ENCODE results near the gene CAP1. TPM values are rescaled to one million over a fixed set of nuclear protein-coding genes. Genes with fewer than 3 reads are reported as not detected.

The CAP1 gene
- total RNA-seq, 1 experiment from 2014 or later: 243 TPM

- no peaks in the 10 kb centered on the region for H3K9me3 ChIP-seq (ENCODE audit: low read length)
- no peak overlapping the region for H3K27ac ChIP-seq (ENCODE audit: low read length)
- no peak overlapping the region for H3K4me3 ChIP-seq (ENCODE audit: low read length)
- no peak overlapping the region for H2AFZ ChIP-seq (ENCODE audit: low read length)
- no peaks in the 10 kb centered on the region for H3K9me2 ChIP-seq (replicated peaks; ENCODE audit: low read length)
- ATAC-seq (no peak), DNase-seq (no peak)
- H3K79me2 ChIP-seq (ENCODE audit: low read length): no peaks in the 10 kb centered on the region
- TF ChIP-seq CTCF (conservative IDR thresholded peaks at IDR 0.05; ENCODE audit: low read depth, low read length) (no peak), EZH2phosphoT487 (IDR thresholded peaks at IDR 0.05; ENCODE audit: borderline replicate concordance, low read length) (no peak), EZH2 (IDR thresholded peaks at IDR 0.05; ENCODE audit: low read length, unreplicated experiment) (no peak)
- no peaks in the 10 kb centered on the region for H3K27me3 ChIP-seq (ENCODE audit: low read length)
- intact Hi-C loops (cut with micrococcal nuclease): no loop called here
- TSS peak; percentile 65 for BruUV-seq (replicated peaks)
- ChIA-PET POLR2A (ENCODE audit: unreplicated experiment) (no interaction called here), CTCF (no interaction called here)
- H3K4me1 ChIP-seq (ENCODE audit: insufficient read depth, low read length): peaks cover 15% of the 10 kb centered on the region
- no peak overlapping the region for H3K9ac ChIP-seq (ENCODE audit: low read length)
- H3F3A ChIP-seq (ENCODE audit: low read length, unreplicated experiment): peaks cover 4% of the 10 kb centered on the region
- H3K36me3 ChIP-seq (ENCODE audit: low read depth, low read length): peaks cover 75% of the 10 kb centered on the region
- H4K20me1 ChIP-seq (ENCODE audit: low read length): peaks cover 4% of the 10 kb centered on the region; the same call in 1 of the 2 replicates
- H3K4me2 ChIP-seq (ENCODE audit: low read length): no peak overlapping the region
These were observed 32.5 kb downstream of the CAP1 start for GRCh38 chr1:40073062-40073461.

GRCh38 chr1:40075266-40075665 is 34.7 kb downstream of the CAP1 start:
- Histone ChIP-seq H3K9me2 (replicated peaks; ENCODE audit: low read length) (no peaks in the 10 kb centered on the region), H4K20me1 (ENCODE audit: low read length) (peaks cover 4% of the 10 kb centered on the region; the same call in 1 of the 2 replicates), H3K79me2 (ENCODE audit: low read length) (no peaks in the 10 kb centered on the region), H3K9me3 (ENCODE audit: low read length) (no peaks in the 10 kb centered on the region), H3K4me3 (ENCODE audit: low read length) (no peak overlapping the region), H3K4me1 (ENCODE audit: insufficient read depth, low read length) (peaks cover 15% of the 10 kb centered on the region), H3K9ac (ENCODE audit: low read length) (no peak overlapping the region), H3K4me2 (ENCODE audit: low read length) (no peak overlapping the region), H2AFZ (ENCODE audit: low read length) (no peak overlapping the region), H3K27ac (ENCODE audit: low read length) (no peak overlapping the region), H3K36me3 (ENCODE audit: low read depth, low read length) (peaks cover 77% of the 10 kb centered on the region), H3F3A (ENCODE audit: low read length, unreplicated experiment) (peaks cover 4% of the 10 kb centered on the region), H3K27me3 (ENCODE audit: low read length) (no peaks in the 10 kb centered on the region)
- no peak for DNase-seq
- ATAC-seq: no peak
- POLR2A ChIA-PET (ENCODE audit: unreplicated experiment): interaction anchor here (0.6 kb wide), 1 partner anchor 9 kb away, joined by 12 read pairs; no protein-coding TSS in a partner anchor
- BruUV-seq (replicated peaks): no TSS peak
- TF ChIP-seq EZH2 (IDR thresholded peaks at IDR 0.05; ENCODE audit: low read length, unreplicated experiment) (no peak), CTCF (conservative IDR thresholded peaks at IDR 0.05; ENCODE audit: low read depth, low read length) (no peak), EZH2phosphoT487 (IDR thresholded peaks at IDR 0.05; ENCODE audit: borderline replicate concordance, low read length) (no peak)
- CTCF ChIA-PET: no interaction called here
- intact Hi-C loops (cut with micrococcal nuclease): no loop called here

GRCh38 chr1:40076895-40077312 is 36.4 kb downstream of the CAP1 start:
- ATAC-seq (peak; percentile 89), DNase-seq (peak; percentile 64)
- H3K27me3 ChIP-seq (ENCODE audit: low read length): no peaks in the 10 kb centered on the region
- ChIA-PET CTCF (no interaction called here), POLR2A (ENCODE audit: unreplicated experiment) (no interaction called here)
- intact Hi-C loops (cut with micrococcal nuclease): no loop called here
- peaks cover 64% of the 10 kb centered on the region for H3K36me3 ChIP-seq (ENCODE audit: low read depth, low read length)
- H3K79me2 ChIP-seq (ENCODE audit: low read length): no peaks in the 10 kb centered on the region
- no peaks in the 10 kb centered on the region for H3K9me2 ChIP-seq (replicated peaks; ENCODE audit: low read length)
- no peak overlapping the region for H3K9ac ChIP-seq (ENCODE audit: low read length)
- H3K4me3 ChIP-seq (ENCODE audit: low read length): no peak overlapping the region
- H3K9me3 ChIP-seq (ENCODE audit: low read length): no peaks in the 10 kb centered on the region
- peaks cover 4% of the 10 kb centered on the region for H3F3A ChIP-seq (ENCODE audit: low read length, unreplicated experiment)
- H4K20me1 ChIP-seq (ENCODE audit: low read length): peaks cover 4% of the 10 kb centered on the region; the same call in 1 of the 2 replicates
- peaks cover 15% of the 10 kb centered on the region for H3K4me1 ChIP-seq (ENCODE audit: insufficient read depth, low read length)
- no TSS peak for BruUV-seq (replicated peaks)
- H3K4me2 ChIP-seq (ENCODE audit: low read length): 0 out of 2 replicates have a peak overlapping the region, but pooled peaks have one; percentile 11
- H2AFZ ChIP-seq (ENCODE audit: low read length): no peak overlapping the region
- no peak for TF ChIP-seq EZH2phosphoT487 (IDR thresholded peaks at IDR 0.05; ENCODE audit: borderline replicate concordance, low read length)
- no peak for TF ChIP-seq CTCF (conservative IDR thresholded peaks at IDR 0.05; ENCODE audit: low read depth, low read length)
- no peak for TF ChIP-seq EZH2 (IDR thresholded peaks at IDR 0.05; ENCODE audit: low read length, unreplicated experiment)
- peak overlapping the region; percentile 25 for H3K27ac ChIP-seq (ENCODE audit: low read length)

Measured in PC-3 (cell line).